ENCODE measurements around the gene KLF7.
A peak's percentile ranks its signal among the peaks of the same experiment; 100 is the strongest.

DNA sequence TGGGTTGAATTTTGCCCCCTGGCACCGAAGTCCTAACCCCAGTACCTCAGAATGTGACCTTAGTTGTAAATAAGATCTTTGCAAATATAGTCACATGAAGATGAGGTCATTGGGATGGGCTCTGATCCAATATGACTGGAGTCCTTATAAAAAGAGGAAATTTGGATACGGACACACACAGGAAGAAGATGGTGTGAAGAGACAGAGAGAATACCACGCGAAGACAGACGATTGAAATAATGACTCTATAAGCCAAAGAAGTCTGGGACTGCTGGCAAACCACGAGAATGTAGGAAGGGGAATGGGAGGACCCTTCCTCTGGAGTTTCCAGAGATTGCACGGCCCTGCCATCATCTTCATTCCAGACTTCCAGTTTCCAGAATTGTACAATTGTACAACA lies 127.9 kb downstream of the KLF7 start:
- TF ChIP-seq, protein P1, sequence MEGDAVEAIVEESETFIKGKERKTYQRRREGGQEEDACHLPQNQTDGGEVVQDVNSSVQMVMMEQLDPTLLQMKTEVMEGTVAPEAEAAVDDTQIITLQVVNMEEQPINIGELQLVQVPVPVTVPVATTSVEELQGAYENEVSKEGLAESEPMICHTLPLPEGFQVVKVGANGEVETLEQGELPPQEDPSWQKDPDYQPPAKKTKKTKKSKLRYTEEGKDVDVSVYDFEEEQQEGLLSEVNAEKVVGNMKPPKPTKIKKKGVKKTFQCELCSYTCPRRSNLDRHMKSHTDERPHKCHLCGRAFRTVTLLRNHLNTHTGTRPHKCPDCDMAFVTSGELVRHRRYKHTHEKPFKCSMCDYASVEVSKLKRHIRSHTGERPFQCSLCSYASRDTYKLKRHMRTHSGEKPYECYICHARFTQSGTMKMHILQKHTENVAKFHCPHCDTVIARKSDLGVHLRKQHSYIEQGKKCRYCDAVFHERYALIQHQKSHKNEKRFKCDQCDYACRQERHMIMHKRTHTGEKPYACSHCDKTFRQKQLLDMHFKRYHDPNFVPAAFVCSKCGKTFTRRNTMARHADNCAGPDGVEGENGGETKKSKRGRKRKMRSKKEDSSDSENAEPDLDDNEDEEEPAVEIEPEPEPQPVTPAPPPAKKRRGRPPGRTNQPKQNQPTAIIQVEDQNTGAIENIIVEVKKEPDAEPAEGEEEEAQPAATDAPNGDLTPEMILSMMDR (IDR thresholded peaks at IDR 0.05; ENCODE audit: low read depth, low read length, missing input control): no peak
- TF ChIP-seq, protein P2, sequence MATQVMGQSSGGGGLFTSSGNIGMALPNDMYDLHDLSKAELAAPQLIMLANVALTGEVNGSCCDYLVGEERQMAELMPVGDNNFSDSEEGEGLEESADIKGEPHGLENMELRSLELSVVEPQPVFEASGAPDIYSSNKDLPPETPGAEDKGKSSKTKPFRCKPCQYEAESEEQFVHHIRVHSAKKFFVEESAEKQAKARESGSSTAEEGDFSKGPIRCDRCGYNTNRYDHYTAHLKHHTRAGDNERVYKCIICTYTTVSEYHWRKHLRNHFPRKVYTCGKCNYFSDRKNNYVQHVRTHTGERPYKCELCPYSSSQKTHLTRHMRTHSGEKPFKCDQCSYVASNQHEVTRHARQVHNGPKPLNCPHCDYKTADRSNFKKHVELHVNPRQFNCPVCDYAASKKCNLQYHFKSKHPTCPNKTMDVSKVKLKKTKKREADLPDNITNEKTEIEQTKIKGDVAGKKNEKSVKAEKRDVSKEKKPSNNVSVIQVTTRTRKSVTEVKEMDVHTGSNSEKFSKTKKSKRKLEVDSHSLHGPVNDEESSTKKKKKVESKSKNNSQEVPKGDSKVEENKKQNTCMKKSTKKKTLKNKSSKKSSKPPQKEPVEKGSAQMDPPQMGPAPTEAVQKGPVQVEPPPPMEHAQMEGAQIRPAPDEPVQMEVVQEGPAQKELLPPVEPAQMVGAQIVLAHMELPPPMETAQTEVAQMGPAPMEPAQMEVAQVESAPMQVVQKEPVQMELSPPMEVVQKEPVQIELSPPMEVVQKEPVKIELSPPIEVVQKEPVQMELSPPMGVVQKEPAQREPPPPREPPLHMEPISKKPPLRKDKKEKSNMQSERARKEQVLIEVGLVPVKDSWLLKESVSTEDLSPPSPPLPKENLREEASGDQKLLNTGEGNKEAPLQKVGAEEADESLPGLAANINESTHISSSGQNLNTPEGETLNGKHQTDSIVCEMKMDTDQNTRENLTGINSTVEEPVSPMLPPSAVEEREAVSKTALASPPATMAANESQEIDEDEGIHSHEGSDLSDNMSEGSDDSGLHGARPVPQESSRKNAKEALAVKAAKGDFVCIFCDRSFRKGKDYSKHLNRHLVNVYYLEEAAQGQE (IDR thresholded peaks at IDR 0.05): no peak
- TF ChIP-seq YY1 (IDR thresholded peaks at IDR 0.05) (no peak), JUND (IDR thresholded peaks at IDR 0.05) (peak in 1 of 2 donors; percentile 20), GABPA (IDR thresholded peaks at IDR 0.05 in 1 of 2, conservative IDR thresholded peaks at IDR 0.05 in 1 of 2) (no peak), RAD21 (IDR thresholded peaks at IDR 0.05) (no peak), RXRA (IDR thresholded peaks at IDR 0.05) (no peak)
- TF ChIP-seq, protein P3, sequence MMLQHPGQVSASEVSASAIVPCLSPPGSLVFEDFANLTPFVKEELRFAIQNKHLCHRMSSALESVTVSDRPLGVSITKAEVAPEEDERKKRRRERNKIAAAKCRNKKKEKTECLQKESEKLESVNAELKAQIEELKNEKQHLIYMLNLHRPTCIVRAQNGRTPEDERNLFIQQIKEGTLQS (IDR thresholded peaks at IDR 0.05): no peak

Measured in liver (tissue), 3 donors.